NCI-H2081 (cell line): ENCODE results near the gene SSH2.
A peak's percentile ranks its signal among the peaks of the same experiment; 100 is the strongest.
"Not testable (repeated sequence)": the region's sequence is repeated elsewhere in the genome, so short reads cannot be mapped to it uniquely, and the experiment has no call there.

Experiments used
- DNase-seq, 2 experiments: peaks; one replicate each; lab custom pipeline; 2025; lab: John Stamatoyannopoulos, UW

Gene SSH2

DNA sequence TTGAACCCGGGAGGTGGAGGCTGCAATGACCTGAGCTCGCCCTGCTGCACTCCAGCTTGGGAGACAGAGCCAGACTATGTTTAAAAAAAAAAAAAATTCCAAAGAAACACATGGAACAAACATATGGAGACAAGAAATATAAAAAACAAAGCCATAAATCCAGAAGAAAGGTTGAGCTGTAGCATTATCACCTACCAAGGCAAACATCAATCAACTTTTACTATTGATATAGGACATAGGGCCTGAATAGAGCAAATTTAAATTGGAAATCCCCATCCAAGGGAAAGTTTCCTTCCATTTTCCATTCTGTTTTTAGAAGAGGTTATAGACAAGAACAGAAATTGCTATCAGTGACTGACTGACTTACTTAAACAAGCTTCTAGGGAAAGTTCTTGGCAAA, 56.6 kb downstream of the SSH2 start:
- no peak for DNase-seq

DNA sequence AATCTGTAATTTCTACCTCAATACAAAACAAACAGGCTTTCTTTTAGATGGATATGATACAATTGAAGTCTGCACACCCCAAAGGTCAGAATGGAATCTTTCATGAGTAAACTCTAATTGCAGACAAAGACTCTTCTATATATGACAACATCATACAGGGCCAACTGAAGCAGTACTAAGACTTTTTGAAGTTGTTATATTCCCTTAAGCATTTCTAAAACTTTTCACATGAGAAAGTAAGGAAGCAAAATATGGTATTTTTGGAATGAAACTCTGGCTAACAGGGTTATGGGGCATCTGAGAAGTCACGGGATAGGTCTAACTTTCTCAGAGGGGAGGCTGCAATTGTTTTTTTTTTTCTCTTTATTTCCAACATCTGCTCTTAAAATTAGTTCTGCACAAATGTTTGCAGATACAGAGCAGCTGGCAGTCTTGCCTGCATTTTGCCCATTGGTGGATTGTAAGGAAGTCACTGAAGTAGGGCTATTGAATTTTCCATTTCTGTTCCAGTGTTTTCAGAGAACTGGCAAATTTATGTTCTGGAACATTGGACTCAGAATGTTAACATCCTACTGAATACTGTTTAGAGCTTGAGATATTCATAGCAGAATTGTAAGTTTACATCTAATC, 59.1 kb downstream of the SSH2 start:
- peak in 1 of 2 experiments; percentile 14 for DNase-seq

DNA sequence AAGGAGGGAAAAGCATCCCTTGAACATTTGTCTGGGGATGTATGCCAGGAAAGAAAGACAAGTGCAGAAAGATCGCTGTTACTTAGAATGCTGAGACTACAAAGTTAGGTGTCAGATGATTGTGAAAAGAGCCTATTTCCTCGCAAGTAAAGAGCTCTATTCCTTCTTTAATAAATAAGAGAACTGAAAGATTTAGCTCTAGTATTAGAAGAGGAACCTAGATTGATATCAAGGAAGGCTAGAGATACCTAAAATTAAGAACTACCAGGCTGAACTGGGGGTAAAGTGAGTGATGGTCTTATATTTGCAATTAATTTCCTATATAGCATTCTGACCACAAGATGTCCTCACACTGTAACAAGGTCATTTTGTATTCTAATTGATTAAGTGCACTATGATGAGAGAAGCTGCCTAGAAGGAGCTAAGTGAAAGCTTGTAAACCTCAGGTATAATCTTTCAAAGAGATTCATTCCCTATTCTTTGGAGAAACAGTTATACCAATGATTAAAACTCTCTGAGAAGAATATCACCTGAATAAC, 62.3 kb downstream of the SSH2 start:
- DNase-seq = no peak

DNA sequence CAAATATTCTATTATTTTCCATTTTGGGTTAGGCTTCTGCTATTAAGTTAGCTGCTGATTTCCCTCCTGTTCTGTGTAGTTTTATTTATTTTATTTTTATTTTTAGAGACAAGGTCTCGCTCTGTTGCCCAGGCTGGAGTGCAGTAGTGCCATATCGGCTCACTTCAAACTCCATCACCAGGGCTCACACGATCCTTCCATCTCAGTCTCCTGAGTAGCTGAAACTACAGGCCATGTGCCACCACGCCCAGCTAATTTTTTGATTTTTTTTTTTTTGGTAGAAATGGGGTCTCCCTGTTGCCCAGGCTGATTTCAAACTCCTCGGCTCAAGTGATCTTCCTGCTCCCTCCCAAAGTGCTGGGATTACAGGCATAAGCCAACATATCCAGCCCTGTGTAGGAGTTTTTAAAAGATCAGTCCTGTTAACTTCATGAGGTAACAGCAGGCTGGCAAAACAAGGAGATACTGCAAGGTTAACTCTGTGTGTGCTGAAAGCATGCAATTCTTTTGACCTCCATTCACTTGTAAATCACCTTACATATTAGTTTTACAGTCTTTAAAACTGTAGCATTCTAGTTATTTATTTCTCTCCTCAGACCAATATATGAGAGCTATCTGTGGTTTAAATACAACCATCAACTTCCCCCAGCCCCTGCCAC, 63.2 kb downstream of the SSH2 start:
- no peak for DNase-seq

DNA sequence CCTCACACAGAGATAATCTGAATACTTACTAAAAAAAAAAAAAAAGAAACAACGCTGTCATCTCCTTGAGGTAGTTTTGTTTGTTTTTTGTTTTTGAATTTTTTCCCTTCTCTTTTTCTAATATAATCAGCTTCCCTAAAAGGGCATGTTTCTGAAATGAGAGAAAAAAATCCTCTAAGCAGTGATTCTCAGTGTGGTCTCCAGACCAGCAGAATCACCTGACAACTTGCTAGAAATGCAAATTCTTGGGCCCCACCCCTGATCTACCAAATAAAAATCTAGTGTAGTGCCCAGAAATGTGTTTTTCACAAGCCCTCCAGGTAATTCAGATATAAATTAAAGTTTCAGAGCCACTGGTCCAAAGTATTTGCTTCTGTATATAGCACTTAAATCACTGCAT, 65.4 kb downstream of the SSH2 start:
- no peak for DNase-seq

DNA sequence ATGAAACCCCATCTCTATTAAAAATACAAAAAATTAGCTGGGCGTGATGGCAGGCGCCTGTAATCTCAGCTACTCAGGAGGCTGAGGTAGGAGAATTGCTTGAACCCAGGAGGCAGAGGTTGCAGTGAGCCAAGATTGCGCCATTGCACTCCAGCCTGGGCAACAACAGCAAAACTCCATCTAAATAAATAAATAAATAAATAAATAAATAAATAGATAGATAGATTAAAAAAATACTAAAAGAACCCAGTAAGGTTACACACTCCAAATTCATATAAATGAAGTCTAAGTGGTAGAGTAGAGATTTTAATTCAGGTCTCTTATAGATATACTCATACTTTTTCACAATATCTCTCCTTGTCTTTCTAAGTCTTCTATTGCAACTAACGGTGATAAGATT, 65.9 kb downstream of the SSH2 start:
- not testable (repeated sequence) for DNase-seq

DNA sequence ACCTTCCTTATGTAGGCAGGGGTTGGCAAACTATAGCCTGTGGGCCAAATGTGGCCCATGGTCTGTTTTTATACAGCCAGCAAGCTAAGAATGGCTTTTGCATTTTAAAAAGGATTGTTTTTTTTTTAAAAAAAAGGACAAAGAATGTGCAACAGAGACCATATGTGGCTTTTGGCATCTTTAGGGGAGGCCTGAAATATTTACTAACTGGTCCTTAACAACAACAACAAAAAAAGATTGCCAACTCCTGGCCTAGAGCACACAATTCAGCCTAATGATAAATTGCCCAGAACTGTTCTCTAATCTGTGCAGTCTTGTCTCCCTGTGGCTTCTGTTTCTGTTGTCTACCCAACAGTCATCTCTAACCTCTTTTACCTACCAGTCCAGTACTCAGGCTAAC, 67.1 kb downstream of the SSH2 start:
- DNase-seq = no peak

DNA sequence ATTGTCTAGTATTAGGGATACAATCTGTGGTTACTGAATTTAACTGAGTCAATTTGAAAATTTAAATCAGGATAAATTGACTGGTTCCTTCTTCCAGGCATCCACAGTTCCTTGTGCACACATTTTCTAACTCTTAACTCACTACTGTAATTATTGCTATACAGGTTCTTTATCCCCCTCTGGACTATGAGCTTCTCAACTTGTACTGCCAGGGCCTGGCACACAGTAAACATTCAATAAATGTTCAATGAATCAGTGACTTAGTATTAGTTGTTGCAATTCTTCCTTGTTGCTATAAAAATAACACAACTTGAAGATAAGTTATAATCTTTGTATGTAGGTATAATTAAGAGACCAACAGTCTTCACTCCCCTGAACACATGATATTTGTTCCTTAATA, 67.9 kb downstream of the SSH2 start:
- DNase-seq = no peak

DNA sequence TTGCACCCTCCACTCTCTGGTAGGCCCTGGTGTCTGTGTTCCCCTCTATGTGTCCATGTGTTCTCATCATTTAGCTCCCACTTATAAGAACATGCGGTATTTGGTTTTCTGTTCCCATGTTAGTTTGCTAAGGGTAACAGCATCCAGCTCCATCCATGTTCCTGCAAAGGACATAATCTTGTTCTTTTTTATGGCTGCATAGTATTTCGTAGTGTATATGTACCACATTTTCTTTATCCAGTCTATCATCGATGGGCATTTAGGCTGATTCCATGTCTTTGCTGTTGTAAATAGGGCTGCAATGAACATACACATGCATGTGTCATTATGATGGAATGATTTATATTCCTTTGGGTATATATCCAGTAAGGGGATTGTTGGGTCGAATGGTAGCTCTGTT, 70.6 kb downstream of the SSH2 start:
- DNase-seq = not testable (repeated sequence)

DNA sequence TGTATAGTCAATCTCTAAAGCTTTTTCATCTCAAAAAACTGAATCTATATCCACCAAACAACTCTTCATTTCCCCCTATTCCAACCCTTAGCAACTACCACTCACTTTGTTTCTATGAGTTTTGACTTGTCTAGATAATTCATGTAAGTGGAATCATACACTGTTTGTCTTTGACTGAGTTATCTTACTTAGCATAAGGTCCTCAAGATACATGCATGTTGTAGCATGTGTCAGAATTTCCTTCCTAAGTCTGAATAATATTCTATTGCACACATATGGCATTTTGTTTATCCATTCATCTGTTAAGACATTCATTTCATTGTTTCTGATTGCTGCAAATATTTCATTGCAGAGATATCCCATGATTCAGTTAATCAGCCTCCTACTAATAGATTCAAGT, 72.2 kb downstream of the SSH2 start:
- DNase-seq = no peak

DNA sequence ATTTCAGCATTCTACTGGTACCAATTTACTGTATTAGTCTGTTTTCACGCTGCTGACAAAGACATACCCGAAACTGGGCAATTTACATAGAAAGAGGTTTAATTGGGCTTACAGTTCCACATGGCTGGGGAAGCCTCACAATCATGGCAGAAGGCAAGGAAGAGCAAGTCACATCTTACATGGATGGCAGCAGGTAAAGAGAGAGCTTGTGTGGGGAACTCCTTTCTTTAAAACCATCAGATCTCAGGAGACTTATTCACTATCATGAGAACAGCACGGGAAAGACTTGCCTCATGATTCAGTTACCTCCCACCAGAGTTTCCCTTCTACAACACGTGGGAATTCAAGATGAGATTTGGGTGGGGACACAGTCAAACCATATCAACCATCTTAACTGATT, 72.9 kb downstream of the SSH2 start:
- DNase-seq = not testable (repeated sequence)

DNA sequence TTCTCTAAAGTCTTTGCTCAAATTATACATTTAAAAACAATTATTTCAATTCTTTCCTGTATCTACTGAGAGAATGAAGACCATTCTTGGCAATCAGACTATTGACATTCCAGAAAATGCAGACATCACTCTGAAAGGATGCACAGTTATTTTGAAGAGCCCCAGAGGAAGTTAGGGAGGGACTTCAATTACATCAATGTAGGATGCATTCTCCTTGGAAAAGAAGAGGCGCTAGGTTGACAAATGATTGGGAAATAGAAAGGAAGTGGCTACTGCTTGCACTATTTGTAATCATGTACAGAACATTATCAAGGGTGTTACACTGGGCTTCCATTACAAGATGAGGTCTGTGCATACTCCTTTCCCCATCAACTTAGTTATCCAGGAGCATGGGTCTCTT, 74.3 kb downstream of the SSH2 start:
- no peak for DNase-seq

DNA sequence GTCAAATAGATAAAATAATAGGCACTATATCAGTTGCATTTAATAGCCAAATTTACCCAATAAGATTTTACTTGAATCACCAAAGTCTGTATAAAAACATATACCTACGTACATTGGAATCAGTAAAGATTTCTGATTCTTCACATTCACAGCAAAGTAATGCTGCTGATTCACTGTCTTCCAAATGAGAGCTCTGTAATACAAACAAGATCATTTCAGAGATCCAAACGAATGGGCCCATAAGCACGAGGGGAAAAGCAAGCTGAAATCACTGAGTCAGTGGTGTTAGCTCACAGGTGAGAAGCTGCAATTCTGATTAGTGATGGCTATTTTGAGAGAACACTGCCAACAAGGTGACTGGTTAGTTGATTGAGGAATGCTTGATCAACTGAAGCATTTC, 81.3 kb downstream of the SSH2 start:
- no peak for DNase-seq

DNA sequence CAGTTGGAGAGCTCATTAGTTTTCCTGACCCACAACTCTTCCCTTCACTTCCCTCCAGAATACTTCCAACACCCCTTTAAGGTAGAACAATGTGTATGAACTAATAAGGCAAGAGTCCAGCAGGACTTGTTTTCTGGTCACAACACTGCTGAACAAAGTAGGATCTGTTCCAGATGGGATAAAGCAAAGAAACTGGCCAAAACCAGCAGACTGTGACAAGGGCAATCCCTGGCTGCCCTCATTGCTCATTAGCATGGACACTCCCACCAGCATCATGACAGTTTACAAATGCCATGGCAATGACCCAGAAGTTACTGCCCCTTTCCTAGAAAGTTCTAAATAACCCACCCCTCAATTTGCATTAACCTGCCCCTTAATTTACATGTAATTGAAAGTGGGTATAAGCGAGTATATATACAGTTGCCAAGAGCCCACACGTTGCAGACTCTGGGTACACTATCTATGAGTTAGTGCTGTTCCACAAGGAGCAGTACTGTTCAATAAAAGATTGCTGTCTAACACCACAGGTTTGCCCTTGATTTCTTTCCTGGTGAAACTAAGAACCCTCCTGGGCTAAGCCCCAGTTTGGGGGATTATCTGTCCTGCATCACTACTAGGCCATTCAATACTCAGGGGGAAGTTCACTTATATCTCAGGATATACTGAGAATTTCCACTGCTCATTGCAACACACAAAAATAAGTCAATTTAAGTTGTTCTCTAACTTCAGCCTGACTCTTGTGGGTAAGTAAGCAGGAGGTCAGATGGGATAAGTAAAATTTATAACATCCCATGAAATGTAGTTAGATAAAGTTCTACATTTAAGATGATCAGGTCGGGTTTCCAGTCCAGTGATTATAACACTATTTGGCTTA, 82.3 kb downstream of the SSH2 start:
- DNase-seq = no peak

DNA sequence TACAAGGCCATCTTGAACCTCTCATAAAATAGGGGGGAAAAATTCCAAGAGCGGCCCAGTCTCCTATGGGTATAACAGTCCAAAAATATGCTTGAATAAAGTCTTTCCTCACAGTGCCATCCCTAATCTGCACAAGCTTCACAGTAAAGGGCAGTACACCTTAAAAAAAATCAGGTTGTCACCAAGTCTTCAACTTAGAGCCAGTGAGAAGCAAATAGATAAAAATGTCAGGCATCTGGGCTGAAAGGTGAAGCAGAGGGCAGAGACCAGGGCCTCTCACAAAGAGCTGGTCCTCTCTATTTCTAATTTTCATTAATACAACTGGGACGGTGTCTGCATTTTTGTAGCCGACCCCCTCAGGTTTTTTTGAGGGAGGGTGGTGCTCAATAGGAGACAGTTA, 82.9 kb downstream of the SSH2 start:
- no peak for DNase-seq

DNA sequence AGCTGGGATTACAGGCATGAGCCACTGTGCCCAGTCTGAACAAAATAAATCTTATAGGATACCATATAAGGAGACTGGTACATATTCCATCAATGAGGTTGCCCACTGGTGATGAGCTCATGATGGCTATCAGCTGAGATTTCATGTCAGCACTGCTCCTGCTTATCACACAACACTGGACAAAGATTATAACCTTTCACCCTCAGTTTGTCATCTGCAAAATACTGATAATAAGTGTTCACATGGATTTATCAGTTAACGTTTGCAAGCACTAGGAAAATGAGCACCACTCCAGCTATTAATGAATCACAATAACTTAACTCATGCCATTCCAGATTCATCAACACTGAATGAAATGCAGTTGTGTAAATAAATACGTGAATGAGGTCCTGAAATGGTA, 83.7 kb downstream of the SSH2 start:
- no peak for DNase-seq

DNA sequence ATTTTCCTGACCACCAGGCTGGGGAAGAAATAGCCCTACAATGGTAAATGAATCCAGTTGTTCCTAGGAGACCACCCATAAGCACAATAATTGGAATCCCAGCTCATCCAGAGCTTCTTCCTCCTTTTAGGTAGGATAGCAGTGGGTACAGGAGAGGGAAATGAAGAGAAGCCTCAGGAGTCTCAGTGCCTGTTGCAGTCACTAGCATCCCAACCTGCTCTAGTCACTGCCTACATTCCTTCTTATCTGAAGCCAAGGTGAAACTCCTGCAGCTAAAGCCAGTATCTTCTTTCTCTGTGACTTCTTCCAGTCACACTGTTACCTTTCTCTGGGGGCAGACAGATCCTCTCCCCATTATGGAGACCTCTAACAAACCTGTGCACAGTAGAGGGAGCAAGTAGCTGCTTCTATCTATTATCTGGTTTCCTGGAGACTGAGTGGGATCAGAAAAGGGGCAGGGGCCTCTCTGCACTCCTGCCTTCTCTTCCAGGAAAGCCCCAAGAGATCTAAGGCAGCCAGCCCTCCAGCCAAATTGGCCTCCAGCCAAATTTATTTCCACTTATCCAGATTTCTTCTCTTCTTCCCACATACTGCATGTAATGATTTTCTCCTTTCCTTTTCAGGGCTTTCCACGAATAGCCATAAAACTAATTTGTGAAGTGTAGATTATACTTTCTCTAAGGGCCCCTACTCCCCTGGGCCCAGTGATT, 85.5 kb downstream of the SSH2 start:
- DNase-seq = no peak

DNA sequence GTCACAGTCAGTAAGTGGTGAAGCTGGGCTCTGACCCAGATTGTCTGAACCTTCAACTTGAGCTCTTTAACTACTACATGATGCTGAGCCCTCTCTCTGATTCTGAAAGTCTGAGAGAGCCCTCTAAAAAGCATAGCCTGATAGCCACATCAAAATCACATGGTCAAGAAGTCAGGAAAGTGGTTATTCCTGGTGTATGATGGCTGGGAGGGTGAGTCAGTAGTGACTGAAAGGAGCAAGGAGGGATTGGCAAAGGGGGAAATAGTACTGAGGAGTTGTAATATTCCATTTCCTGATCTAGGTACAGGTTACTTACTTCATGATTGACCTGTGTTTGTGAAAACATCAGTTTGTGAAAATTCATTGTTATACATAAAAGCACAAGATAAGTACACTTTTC, 89.1 kb downstream of the SSH2 start:
- no peak for DNase-seq

DNA sequence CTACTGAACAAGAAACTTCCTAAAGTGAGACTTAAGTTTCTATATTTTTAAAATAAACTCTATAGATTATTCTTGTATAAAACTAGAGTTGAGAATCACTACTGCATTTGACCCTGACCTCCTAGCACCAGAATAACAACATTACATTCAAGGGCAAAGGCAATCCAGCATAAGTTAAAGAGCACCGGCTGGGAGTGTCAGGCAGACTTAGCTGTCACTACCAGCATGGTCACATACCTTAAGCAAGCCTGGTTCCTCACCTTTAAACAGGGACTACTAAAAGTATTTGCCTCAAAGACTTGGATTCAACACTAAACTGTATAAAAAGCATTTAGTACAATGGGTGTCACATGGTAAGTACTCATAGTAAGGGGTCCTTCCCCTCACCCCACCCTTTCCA, 90.4 kb downstream of the SSH2 start:
- no peak for DNase-seq

DNA sequence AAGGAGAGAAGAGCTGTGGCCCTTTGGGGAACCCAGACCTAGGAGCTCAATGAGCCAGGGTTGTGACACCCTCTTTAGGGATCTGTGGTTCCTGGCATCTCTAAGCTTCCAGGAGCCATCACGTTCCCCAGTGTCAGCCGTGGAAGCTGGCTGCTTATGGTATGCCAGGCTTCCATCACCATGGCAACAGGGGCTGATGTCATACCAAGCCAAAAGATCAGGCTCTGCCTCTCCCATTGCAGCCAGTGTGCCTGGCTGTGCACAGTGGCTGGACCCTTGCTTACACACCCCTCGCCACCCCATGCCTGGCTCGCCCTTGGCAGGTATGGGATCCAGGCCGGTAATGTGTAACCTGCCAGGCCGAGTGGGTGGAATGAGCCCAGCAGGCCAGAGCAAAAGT, 91.1 kb downstream of the SSH2 start:
- no peak for DNase-seq

DNA sequence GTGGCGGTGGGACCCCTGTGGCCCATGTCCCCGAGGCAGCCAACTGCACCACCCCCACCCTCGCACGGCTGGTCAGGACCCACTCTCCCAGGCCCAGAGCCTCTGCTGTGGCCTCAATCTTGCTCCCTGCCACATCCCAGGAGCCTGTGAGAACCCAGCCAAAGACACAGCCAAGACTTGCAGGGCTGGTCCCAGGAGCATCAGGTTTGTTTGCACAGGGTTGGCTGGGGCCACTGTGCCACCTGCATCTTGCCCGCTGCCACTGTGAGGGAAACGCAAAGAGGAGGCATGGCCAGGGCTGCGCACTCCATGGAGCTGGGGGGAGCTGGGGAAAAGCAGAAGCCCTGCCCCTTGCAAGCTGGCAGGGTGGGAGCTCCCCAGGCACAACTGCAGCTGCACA, 92.5 kb downstream of the SSH2 start:
- no peak for DNase-seq

DNA sequence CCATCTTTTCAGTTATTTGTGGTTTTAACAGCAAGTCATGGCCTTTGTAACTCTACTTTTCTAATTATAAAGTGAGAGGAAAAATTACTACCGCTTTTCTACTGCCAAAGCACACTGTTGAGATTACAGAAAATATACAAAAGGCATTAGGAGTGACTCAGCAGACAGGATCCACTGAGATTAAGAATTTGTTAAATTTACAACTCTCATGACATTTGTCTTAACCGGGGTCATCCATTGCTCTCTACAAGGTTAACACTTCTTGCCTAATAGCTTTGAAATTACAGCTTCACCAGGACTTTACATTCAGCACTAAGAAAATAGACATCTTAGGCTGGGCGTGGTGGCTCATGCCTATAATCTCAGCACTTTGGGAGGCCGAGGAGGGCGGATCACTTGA, 93.4 kb downstream of the SSH2 start:
- no peak for DNase-seq
